ENCODE measurements around the gene SYPL1. TPM values are rescaled to one million over a fixed set of nuclear protein-coding genes. Genes with fewer than 3 reads are reported as not detected.

The SYPL1 gene
- total RNA-seq, 2 donors from 2014 or later = 68.5 to 89.1 TPM

GRCh38 chr7:106071356-106071998 is 40.6 kb downstream of the SYPL1 start:
- Histone ChIP-seq H3K4me1 (peaks cover 0 to 72% of the 10 kb centered on the region in 2 donors), H3K4me3 (no peak overlapping the region), H3K27me3 (no peaks in the 10 kb centered on the region), H3K27ac (peak overlapping the region; percentile 19 to 55), H3K36me3 (no peaks in the 10 kb centered on the region), H3K9me3 (no peaks in the 10 kb centered on the region)
- TF ChIP-seq CTCF (IDR thresholded peaks at IDR 0.05) = no peak
- no peak for DNase-seq (ENCODE audit: low spot score)

- Histone ChIP-seq H3K4me3 (no peak overlapping the region), H3K9me3 (no peaks in the 10 kb centered on the region), H3K27ac (peak overlapping the region; percentile 19 to 55), H3K27me3 (no peaks in the 10 kb centered on the region), H3K4me1 (peaks cover 0 to 69% of the 10 kb centered on the region in 2 donors), H3K36me3 (no peaks in the 10 kb centered on the region)
- no peak for TF ChIP-seq CTCF (IDR thresholded peaks at IDR 0.05)
- no peak for DNase-seq (ENCODE audit: low spot score)
Observed at GRCh38 chr7:106070567-106071254, 41.4 kb downstream of the SYPL1 start.

- Histone ChIP-seq H3K36me3 (no peaks in the 10 kb centered on the region), H3K9me3 (no peaks in the 10 kb centered on the region), H3K4me3 (no peak overlapping the region), H3K27me3 (no peaks in the 10 kb centered on the region), H3K4me1 (peaks cover 0 to 71% of the 10 kb centered on the region in 2 donors), H3K27ac (no peak overlapping the region)
- TF ChIP-seq CTCF (IDR thresholded peaks at IDR 0.05) = no peak
- no peak for DNase-seq (ENCODE audit: low spot score)
Observed at GRCh38 chr7:106070201-106070551, 41.9 kb downstream of the SYPL1 start.

GRCh38 chr7:106069471-106070200 is 42.5 kb downstream of the SYPL1 start:
- Histone ChIP-seq H3K27me3 (no peaks in the 10 kb centered on the region), H3K9me3 (no peaks in the 10 kb centered on the region), H3K36me3 (no peaks in the 10 kb centered on the region), H3K4me3 (no peak overlapping the region), H3K27ac (peak overlapping the region in 1 of 2 donors; percentile 54), H3K4me1 (peaks cover 0 to 76% of the 10 kb centered on the region in 2 donors)
- no peak for DNase-seq (ENCODE audit: low spot score)
- TF ChIP-seq CTCF (IDR thresholded peaks at IDR 0.05) = no peak

- peak overlapping the region in 1 of 2 donors; percentile 54 for H3K27ac ChIP-seq
- H3K4me3 ChIP-seq = no peak overlapping the region
- H3K9me3 ChIP-seq = no peaks in the 10 kb centered on the region
- H3K4me1 ChIP-seq = peaks cover 0 to 76% of the 10 kb centered on the region in 2 donors
- H3K27me3 ChIP-seq = no peaks in the 10 kb centered on the region
- H3K36me3 ChIP-seq = no peaks in the 10 kb centered on the region
- no peak for DNase-seq (ENCODE audit: low spot score)
- TF ChIP-seq CTCF (IDR thresholded peaks at IDR 0.05) = no peak
Observed at GRCh38 chr7:106068986-106069385, 43.1 kb downstream of the SYPL1 start.

Measured in right atrium auricular region (tissue), 2 donors.